Parathyroid adenoma (tissue), 2 donors: Measurements from ENCODE around the gene LMOD1.
"Not testable (repeated sequence)": the region's sequence is repeated elsewhere in the genome, so short reads cannot be mapped to it uniquely, and the experiment has no call there.

Source experiments
- H2AFZ ChIP-seq: fragments of 300-600 bp; sonication (generic); one replicate; pipeline ENCODE4 v1.7.0; 2017; ENCODE audit warnings: antibody characterized with exemption, mild to moderate bottlenecking
- H3K27ac ChIP-seq: fragments of 300-600 bp; sonication (generic); one replicate; pipeline ENCODE4 v1.7.0; 2017
- H3K27me3 ChIP-seq: fragments of 300-600 bp; sonication (generic); one replicate; pipeline ENCODE4 v1.7.0; 2017; ENCODE audit warnings: low read length; ENCODE audit not compliant: control insufficient read depth, insufficient read depth
- H3K36me3 ChIP-seq: fragments of 300-600 bp; sonication (generic); one replicate; pipeline ENCODE4 v1.7.0; 2017; ENCODE audit warnings: low read length; ENCODE audit not compliant: control insufficient read depth, insufficient read depth
- H3K4me1 ChIP-seq: fragments of 300-600 bp; sonication (generic); one replicate; pipeline ENCODE4 v1.7.0; 2017; ENCODE audit warnings: control low read depth
- H3K4me2 ChIP-seq: fragments of 300-600 bp; sonication (generic); one replicate; pipeline ENCODE4 v1.7.0; 2017; ENCODE audit warnings: low read length
- H3K4me3 ChIP-seq: fragments of 300-600 bp; sonication (generic); one replicate; pipeline ENCODE4 v1.7.0; 2017; ENCODE audit warnings: low read depth, low read length
- H3K79me2 ChIP-seq: fragments of 300-600 bp; sonication (generic); one replicate; pipeline ENCODE4 v1.7.0; 2017; ENCODE audit warnings: control low read depth
- H3K9ac ChIP-seq: fragments of 300-600 bp; sonication (generic); one replicate; pipeline ENCODE4 v1.7.0; 2017; ENCODE audit warnings: mild to moderate bottlenecking
- H3K9me3 ChIP-seq: fragments of 300-600 bp; sonication (generic); one replicate; pipeline ENCODE4 v1.7.0; 2017; ENCODE audit warnings: low read length; ENCODE audit not compliant: control insufficient read depth
- CTCF ChIP-seq: fragments of 300-600 bp; sonication (generic); IDR thresholded peaks from one replicate; pipeline ENCODE4 v1.7.0; 2017; ENCODE audit warnings: antibody characterized with exemption, mild to moderate bottlenecking
- donor health status: primary hyperparathyroidism.

The LMOD1 gene

DNA sequence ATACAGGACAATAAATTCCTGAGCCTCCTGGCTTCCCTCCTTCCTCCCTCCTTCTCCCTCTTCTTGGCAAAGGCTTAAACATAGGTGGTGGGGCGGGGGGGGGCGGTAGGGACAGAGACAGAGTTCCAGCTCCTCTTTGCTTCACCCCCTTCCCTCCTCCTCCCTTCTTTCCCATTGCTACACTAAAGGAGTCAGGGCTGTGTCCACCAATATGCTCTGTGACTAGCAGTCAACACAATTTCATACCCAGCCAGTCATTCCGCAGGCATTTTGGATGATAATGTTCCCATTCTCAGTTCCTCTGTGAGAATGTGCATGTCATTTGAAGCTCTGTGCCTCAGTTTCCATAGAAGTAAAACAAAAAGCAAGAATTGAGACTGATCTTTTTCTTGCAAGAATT is 1.7 kb downstream of the LMOD1 start:
- Histone ChIP-seq H3K4me3 (peak overlapping the region; percentile 68), H3K9ac (no peak overlapping the region), H3K36me3 (no peaks in the 10 kb centered on the region), H3K27me3 (no peaks in the 10 kb centered on the region), H3K9me3 (no peaks in the 10 kb centered on the region), H3K27ac (no peak overlapping the region), H3K4me2 (peak overlapping the region; percentile 95), H2AFZ (no peak overlapping the region), H3K4me1 (peaks cover 5% of the 10 kb centered on the region), H3K79me2 (no peaks in the 10 kb centered on the region)
- no peak for TF ChIP-seq CTCF

- no peak for TF ChIP-seq CTCF
- no peaks in the 10 kb centered on the region for H3K36me3 ChIP-seq
- no peaks in the 10 kb centered on the region for H3K27me3 ChIP-seq
- peak overlapping the region; percentile 95 for H3K4me2 ChIP-seq
- H3K4me1 ChIP-seq = peaks cover 8% of the 10 kb centered on the region
- H3K79me2 ChIP-seq = no peaks in the 10 kb centered on the region
- no peaks in the 10 kb centered on the region for H3K9me3 ChIP-seq
- H3K27ac ChIP-seq = no peak overlapping the region
- no peak overlapping the region for H3K9ac ChIP-seq
- no peak overlapping the region for H2AFZ ChIP-seq
- H3K4me3 ChIP-seq = peak overlapping the region; percentile 68
Measured at GRCh38 chr1:201944002-201944401, 2.3 kb downstream of the LMOD1 start.

DNA sequence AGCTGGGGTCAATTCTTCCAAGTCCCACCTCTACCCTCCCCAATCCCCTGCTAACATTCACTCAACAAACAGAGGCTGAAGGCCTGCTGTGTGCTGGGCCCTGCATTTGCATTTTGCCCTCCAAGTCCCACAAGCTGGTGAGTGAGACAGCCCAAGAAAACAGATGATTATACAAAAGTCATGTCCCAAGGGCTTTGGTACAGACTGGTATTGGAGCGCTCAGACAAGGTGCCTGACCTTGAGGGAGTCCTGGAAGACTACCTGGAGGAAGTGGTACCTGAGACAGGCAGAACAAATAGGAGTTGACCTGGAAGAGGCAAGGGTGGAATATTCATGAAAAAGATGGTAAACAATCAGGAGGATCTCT is 4.2 kb downstream of the LMOD1 start:
- peak overlapping the region; percentile 70 for H3K27ac ChIP-seq
- no peak for TF ChIP-seq CTCF
- H3K9me3 ChIP-seq = no peaks in the 10 kb centered on the region
- H3K79me2 ChIP-seq = no peaks in the 10 kb centered on the region
- no peak overlapping the region for H3K9ac ChIP-seq
- H3K4me1 ChIP-seq = peaks cover 9% of the 10 kb centered on the region
- H3K4me3 ChIP-seq = peak overlapping the region; percentile 2
- H3K4me2 ChIP-seq = peak overlapping the region; percentile 68
- peak overlapping the region; percentile 90 for H2AFZ ChIP-seq
- no peaks in the 10 kb centered on the region for H3K27me3 ChIP-seq
- H3K36me3 ChIP-seq = no peaks in the 10 kb centered on the region

- no peaks in the 10 kb centered on the region for H3K27me3 ChIP-seq
- no peaks in the 10 kb centered on the region for H3K9me3 ChIP-seq
- peak overlapping the region; percentile 68 for H3K4me2 ChIP-seq
- H3K4me3 ChIP-seq = peak overlapping the region; percentile 2
- peaks cover 9% of the 10 kb centered on the region for H3K4me1 ChIP-seq
- no peak for TF ChIP-seq CTCF
- no peaks in the 10 kb centered on the region for H3K36me3 ChIP-seq
- H3K9ac ChIP-seq = no peak overlapping the region
- peak overlapping the region; percentile 90 for H2AFZ ChIP-seq
- peak overlapping the region; percentile 70 for H3K27ac ChIP-seq
- no peaks in the 10 kb centered on the region for H3K79me2 ChIP-seq
Measured at GRCh38 chr1:201941420-201942128, 4.8 kb downstream of the LMOD1 start.

GRCh38 chr1:201940316-201940715 is 6.0 kb downstream of the LMOD1 start:
- not testable (repeated sequence) for H3K4me1 ChIP-seq, H3K27me3 ChIP-seq, H3K36me3 ChIP-seq, H3K27ac ChIP-seq, H3K9me3 ChIP-seq, H3K4me2 ChIP-seq, H3K9ac ChIP-seq, H3K4me3 ChIP-seq, H3K79me2 ChIP-seq, H2AFZ ChIP-seq
